ENCODE results near the gene CDKN2B-AS1. TPM values are rescaled to one million over a fixed set of nuclear protein-coding genes. Genes with fewer than 3 reads are reported as not detected.

CDKN2B-AS1 gene
- total and polyA plus RNA-seq, 2 donors from 2014 or later = 0.82 TPM; not detected in 1

DNA sequence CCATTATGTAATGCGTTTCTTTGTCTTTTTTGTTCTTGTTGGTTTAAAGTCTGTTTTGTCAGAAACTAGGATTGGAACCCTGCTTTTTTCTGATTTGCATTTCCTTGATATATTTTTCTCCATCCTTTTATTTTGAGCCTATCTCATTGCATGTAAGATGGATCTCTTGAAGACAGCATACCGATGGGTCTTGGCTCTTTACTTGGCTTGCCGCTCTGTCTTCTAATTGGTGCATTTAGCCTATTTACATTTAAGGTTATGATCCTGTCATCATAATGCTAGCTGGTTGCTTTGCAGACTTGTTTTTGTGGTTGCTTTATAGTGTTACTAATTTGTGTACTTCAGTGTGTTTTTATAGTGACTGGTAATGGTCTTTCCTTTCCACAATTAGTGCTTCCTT lies 27.8 kb downstream of the CDKN2B-AS1 start:
- no peak for FAIRE-seq

DNA sequence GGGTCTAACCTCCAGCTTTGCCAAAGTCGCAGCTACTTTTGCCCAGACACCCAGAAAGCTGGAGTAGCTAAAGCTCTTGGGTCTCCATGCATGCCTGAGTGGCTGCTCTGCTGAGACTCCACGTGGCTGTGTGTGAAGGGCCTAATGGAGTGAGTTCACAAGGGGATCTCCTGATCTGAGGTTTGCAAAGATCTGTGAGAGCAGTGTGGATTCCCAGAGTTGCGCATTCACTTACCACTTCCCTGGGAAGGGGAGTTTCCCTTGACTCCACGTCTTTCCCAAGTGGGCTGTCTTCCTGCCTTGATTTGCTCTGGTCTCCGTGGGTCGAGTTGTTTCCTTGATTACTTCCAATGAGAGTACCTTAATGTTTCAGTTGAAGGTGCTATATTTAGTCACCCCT lies 32.1 kb downstream of the CDKN2B-AS1 start:
- FAIRE-seq (no peak), DNase-seq (no peak)
- TF ChIP-seq, protein P1, sequence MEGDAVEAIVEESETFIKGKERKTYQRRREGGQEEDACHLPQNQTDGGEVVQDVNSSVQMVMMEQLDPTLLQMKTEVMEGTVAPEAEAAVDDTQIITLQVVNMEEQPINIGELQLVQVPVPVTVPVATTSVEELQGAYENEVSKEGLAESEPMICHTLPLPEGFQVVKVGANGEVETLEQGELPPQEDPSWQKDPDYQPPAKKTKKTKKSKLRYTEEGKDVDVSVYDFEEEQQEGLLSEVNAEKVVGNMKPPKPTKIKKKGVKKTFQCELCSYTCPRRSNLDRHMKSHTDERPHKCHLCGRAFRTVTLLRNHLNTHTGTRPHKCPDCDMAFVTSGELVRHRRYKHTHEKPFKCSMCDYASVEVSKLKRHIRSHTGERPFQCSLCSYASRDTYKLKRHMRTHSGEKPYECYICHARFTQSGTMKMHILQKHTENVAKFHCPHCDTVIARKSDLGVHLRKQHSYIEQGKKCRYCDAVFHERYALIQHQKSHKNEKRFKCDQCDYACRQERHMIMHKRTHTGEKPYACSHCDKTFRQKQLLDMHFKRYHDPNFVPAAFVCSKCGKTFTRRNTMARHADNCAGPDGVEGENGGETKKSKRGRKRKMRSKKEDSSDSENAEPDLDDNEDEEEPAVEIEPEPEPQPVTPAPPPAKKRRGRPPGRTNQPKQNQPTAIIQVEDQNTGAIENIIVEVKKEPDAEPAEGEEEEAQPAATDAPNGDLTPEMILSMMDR (IDR thresholded peaks at IDR 0.05; ENCODE audit: borderline replicate concordance, extremely low read depth, insufficient read depth) = no peak
- no peak overlapping the region for H3K4me3 ChIP-seq (ENCODE audit: low read length in 3 of 3)
- H3K27ac ChIP-seq (ENCODE audit: low read depth in 2 of 2, low read length in 2 of 2) = no peak overlapping the region
- no peaks in the 10 kb centered on the region for H3K9me3 ChIP-seq (ENCODE audit: control insufficient read depth in 2 of 3, insufficient read depth in 1 of 3, low read length in 3 of 3)
- no peaks in the 10 kb centered on the region for H3K27me3 ChIP-seq (ENCODE audit: control insufficient read depth, insufficient read depth, low read length)
- no peaks in the 10 kb centered on the region for H3K36me3 ChIP-seq (ENCODE audit: control insufficient read depth in 2 of 3, insufficient read depth in 3 of 3, low read length in 3 of 3)
- H3K4me1 ChIP-seq (ENCODE audit: control insufficient read depth in 2 of 3, insufficient read depth in 2 of 3, low read depth in 1 of 3, low read length in 3 of 3) = no peaks in the 10 kb centered on the region
- intact Hi-C loops (cut with DNase I) = no loop called here
- no peak overlapping the region for H3K9ac ChIP-seq (ENCODE audit: low read length in 3 of 3)

More for the DNA sequence above, 27.8 kb downstream of the CDKN2B-AS1 start:
- Histone ChIP-seq H3K4me1 (ENCODE audit: control insufficient read depth in 2 of 3, insufficient read depth in 2 of 3, low read depth in 1 of 3, low read length in 3 of 3) (no peaks in the 10 kb centered on the region), H3K9me3 (ENCODE audit: control insufficient read depth in 2 of 3, insufficient read depth in 1 of 3, low read length in 3 of 3) (no peaks in the 10 kb centered on the region), H3K27me3 (ENCODE audit: control insufficient read depth, insufficient read depth, low read length) (no peaks in the 10 kb centered on the region), H3K36me3 (ENCODE audit: control insufficient read depth in 2 of 3, insufficient read depth in 3 of 3, low read length in 3 of 3) (no peaks in the 10 kb centered on the region), H3K27ac (ENCODE audit: low read depth in 2 of 2, low read length in 2 of 2) (no peak overlapping the region), H3K4me3 (ENCODE audit: low read length in 3 of 3) (no peak overlapping the region), H3K9ac (ENCODE audit: low read length in 3 of 3) (no peak overlapping the region)
- intact Hi-C loops (cut with DNase I) = no loop called here
- DNase-seq = no peak
- TF ChIP-seq, protein P1 (IDR thresholded peaks at IDR 0.05; ENCODE audit: borderline replicate concordance, extremely low read depth, insufficient read depth) = no peak

DNA sequence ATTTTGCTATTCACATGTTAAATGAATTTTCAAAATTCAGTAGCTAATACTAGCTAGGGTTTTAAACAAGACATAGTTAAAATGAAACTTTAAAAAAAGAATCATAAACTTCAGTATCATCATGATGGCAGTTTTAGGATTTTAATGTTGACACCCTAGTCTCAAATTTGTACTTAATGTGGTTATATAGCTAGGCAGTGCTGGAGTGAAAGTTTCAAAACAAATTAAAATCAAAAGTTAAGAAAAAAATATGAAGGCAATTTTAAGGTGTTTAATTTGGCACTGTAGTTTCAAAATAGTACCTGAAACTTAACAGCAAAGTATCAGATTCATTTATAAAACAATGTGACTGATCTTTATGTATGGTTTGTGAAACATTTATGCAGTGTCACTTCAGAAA lies 33.8 kb downstream of the CDKN2B-AS1 start:
- Histone ChIP-seq H3K4me3 (ENCODE audit: low read length in 3 of 3) (no peak overlapping the region), H3K4me1 (ENCODE audit: control insufficient read depth in 2 of 3, insufficient read depth in 2 of 3, low read depth in 1 of 3, low read length in 3 of 3) (no peaks in the 10 kb centered on the region), H3K9me3 (ENCODE audit: control insufficient read depth in 2 of 3, insufficient read depth in 1 of 3, low read length in 3 of 3) (no peaks in the 10 kb centered on the region), H3K27ac (ENCODE audit: low read depth in 2 of 2, low read length in 2 of 2) (no peak overlapping the region), H3K36me3 (ENCODE audit: control insufficient read depth in 2 of 3, insufficient read depth in 3 of 3, low read length in 3 of 3) (no peaks in the 10 kb centered on the region), H3K9ac (ENCODE audit: low read length in 3 of 3) (no peak overlapping the region), H3K27me3 (ENCODE audit: control insufficient read depth, insufficient read depth, low read length) (no peaks in the 10 kb centered on the region)
- DNase-seq = no peak
- intact Hi-C loops (cut with DNase I) = no loop called here
- FAIRE-seq = no peak
- TF ChIP-seq, protein P1 (IDR thresholded peaks at IDR 0.05; ENCODE audit: borderline replicate concordance, extremely low read depth, insufficient read depth) = no peak

DNA sequence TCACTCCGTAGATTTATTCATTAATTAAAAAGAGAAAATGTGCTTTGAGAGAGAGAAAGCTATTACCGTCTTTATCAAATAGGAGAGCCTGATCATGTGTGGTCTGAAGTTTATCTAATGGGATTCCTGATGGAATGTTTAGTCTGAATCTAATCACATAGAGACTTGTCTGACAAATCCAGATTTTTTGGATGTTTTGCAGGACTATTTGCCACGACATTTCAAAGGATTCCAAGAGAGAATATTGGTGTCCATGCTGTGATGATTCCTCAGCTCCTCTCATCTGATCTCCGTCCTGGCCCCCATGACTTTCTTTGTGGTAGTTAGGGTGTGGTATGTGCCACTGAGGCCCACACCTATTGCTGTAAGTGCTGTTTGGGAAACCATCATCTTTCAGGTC lies 34.6 kb downstream of the CDKN2B-AS1 start:
- Histone ChIP-seq H3K27me3 (ENCODE audit: control insufficient read depth, insufficient read depth, low read length) (no peaks in the 10 kb centered on the region), H3K4me1 (ENCODE audit: control insufficient read depth in 2 of 3, insufficient read depth in 2 of 3, low read depth in 1 of 3, low read length in 3 of 3) (no peaks in the 10 kb centered on the region), H3K27ac (ENCODE audit: low read depth in 2 of 2, low read length in 2 of 2) (no peak overlapping the region), H3K9me3 (ENCODE audit: control insufficient read depth in 2 of 3, insufficient read depth in 1 of 3, low read length in 3 of 3) (no peaks in the 10 kb centered on the region), H3K9ac (ENCODE audit: low read length in 3 of 3) (no peak overlapping the region), H3K36me3 (ENCODE audit: control insufficient read depth in 2 of 3, insufficient read depth in 3 of 3, low read length in 3 of 3) (no peaks in the 10 kb centered on the region), H3K4me3 (ENCODE audit: low read length in 3 of 3) (no peak overlapping the region)
- TF ChIP-seq, protein P1 (IDR thresholded peaks at IDR 0.05; ENCODE audit: borderline replicate concordance, extremely low read depth, insufficient read depth) = no peak
- intact Hi-C loops (cut with DNase I) = no loop called here
- FAIRE-seq (no peak), DNase-seq (no peak)

All from kidney (tissue), 14 donors.